ENCODE results near the gene S100A11.

GRCh38 chr1:152022474-152022873 is 14.3 kb downstream of the S100A11 start:
- TF ChIP-seq SMC3 (conservative IDR thresholded peaks at IDR 0.05; ENCODE audit: insufficient read depth, low read depth, low read length) (no peak), KLF1 (tag; IDR thresholded peaks at IDR 0.05) (no peak), MAX (CRISPR knock-in tag; IDR thresholded peaks at IDR 0.05) (no peak), CCAR2 (IDR thresholded peaks at IDR 0.05; ENCODE audit: low read depth, low read length) (no peak), EZH2 (IDR thresholded peaks at IDR 0.05; ENCODE audit: borderline replicate concordance, low read depth, low read length) (no peak), MAFK (IDR thresholded peaks at IDR 0.05; ENCODE audit: low read length) (no peak), ZNF507 (tag; conservative IDR thresholded peaks at IDR 0.05) (no peak), MEIS2 (IDR thresholded peaks at IDR 0.05; ENCODE audit: partially characterized antibody) (no peak), CC2D1A (IDR thresholded peaks at IDR 0.05) (no peak)
